Hepatocyte (in vitro differentiated cells): ENCODE measurements around the gene AIFM3. TPM values are rescaled to one million over a fixed set of nuclear protein-coding genes. Genes with fewer than 3 reads are reported as not detected.
"Not testable (repeated sequence)": the region's sequence is repeated elsewhere in the genome, so short reads cannot be mapped to it uniquely, and the experiment has no call there.

Source experiments
- DNase-seq: peaks from one replicate; pipeline ENCODE4 v3.0.0-alpha.2; 2016; ENCODE audit warnings: low spot score
- H2AFZ ChIP-seq: fragments of 200-600 bp; sonication (generic); 2 replicates; pipeline ENCODE4 v1.6.0; 2016; ENCODE audit warnings: antibody characterized with exemption, mild to moderate bottlenecking
- H3K27ac ChIP-seq: fragments of 200-600 bp; sonication (generic); 2 replicates; pipeline ENCODE4 v1.5.1; 2016; ENCODE audit warnings: mild to moderate bottlenecking
- H3K27me3 ChIP-seq: fragments of 200-600 bp; sonication (generic); 2 replicates; pipeline ENCODE4 v1.6.1; 2016
- H3K36me3 ChIP-seq: fragments of 200-600 bp; sonication (generic); replicated peaks from 2 replicates; pipeline ENCODE4 v1.5.1; 2016; ENCODE audit warnings: low read depth; ENCODE audit not compliant: insufficient read depth
- H3K4me1 ChIP-seq: fragments of 200-600 bp; sonication (generic); 2 replicates; pipeline ENCODE4 v1.5.1; 2016; ENCODE audit warnings: mild to moderate bottlenecking, moderate library complexity; ENCODE audit not compliant: insufficient read depth
- H3K4me2 ChIP-seq: fragments of 200-600 bp; sonication (generic); 2 replicates; pipeline ENCODE4 v1.6.0; 2016
- H3K4me3 ChIP-seq: fragments of 200-600 bp; sonication (generic); 2 replicates; pipeline ENCODE4 v1.5.1; 2016; ENCODE audit warnings: mild to moderate bottlenecking
- H3K79me2 ChIP-seq: fragments of 200-600 bp; sonication (generic); 2 replicates; pipeline ENCODE4 v1.6.0; 2017; ENCODE audit warnings: mild to moderate bottlenecking
- H3K9me2 ChIP-seq: fragments of 200-600 bp; sonication (generic); replicated peaks from 2 replicates; pipeline ENCODE4 v1.6.0; 2017; ENCODE audit warnings: mild to moderate bottlenecking; ENCODE audit not compliant: insufficient read depth
- H3K9me3 ChIP-seq: fragments of 200-600 bp; sonication (generic); 2 replicates; pipeline ENCODE4 v1.5.1; 2016; ENCODE audit warnings: low read depth, mild to moderate bottlenecking
- H4K20me1 ChIP-seq: fragments of 200-600 bp; sonication (generic); 2 replicates; pipeline ENCODE4 v1.6.0; 2016; ENCODE audit warnings: mild to moderate bottlenecking; ENCODE audit not compliant: insufficient read depth, poor library complexity, severe bottlenecking
- EZH2 ChIP-seq: fragments of 200-600 bp; sonication (generic); IDR thresholded peaks from 2 replicates; pipeline ENCODE4 v1.6.1; 2016; ENCODE audit warnings: antibody characterized with exemption, mild to moderate bottlenecking, borderline replicate concordance
- EZH2phosphoT487 ChIP-seq: fragments of 200-600 bp; sonication (generic); IDR thresholded peaks from one replicate; pipeline ENCODE4 v1.6.1; 2018; ENCODE audit warnings: antibody characterized with exemption, mild to moderate bottlenecking, low read depth, moderate library complexity; ENCODE audit not compliant: unreplicated experiment, severe bottlenecking
- WGBS: methylation state at CpG from one replicate; pipeline ENCODE4 v1.1.6; 2016; ENCODE audit warnings: low lambda C conversion rate; ENCODE audit errors: missing lambda C conversion rate; 5-methylcytosine and 5-hydroxymethylcytosine counted together
- polyA plus RNA-seq: library from polyadenylated mRNA; unstranded; fragments of >200 nt; fragmentation: Nextera tagmentation; extraction: Ambion mirVana; gene quantifications from 2 replicates; pipeline ENCODE4 v1.2.1, GENCODE V29; 2016
- total RNA-seq: library from RNA; depleted of rRNA; stranded (reverse); fragments of >200 nt; gene quantifications from 2 replicates; pipeline ENCODE4 v1.2.3, GENCODE V29; 2014
- TF ChIP-seq, protein P1 (sequence below): fragments of 200-600 bp; sonication (generic); IDR thresholded peaks from 2 replicates; pipeline ENCODE4 v1.5.1; 2016; ENCODE audit warnings: antibody characterized with exemption, mild to moderate bottlenecking; ENCODE audit not compliant: poor library complexity

The AIFM3 gene
- total and polyA plus RNA-seq, 2 experiments from 2014 or later, result 1.7 to 3.1 TPM

DNA sequence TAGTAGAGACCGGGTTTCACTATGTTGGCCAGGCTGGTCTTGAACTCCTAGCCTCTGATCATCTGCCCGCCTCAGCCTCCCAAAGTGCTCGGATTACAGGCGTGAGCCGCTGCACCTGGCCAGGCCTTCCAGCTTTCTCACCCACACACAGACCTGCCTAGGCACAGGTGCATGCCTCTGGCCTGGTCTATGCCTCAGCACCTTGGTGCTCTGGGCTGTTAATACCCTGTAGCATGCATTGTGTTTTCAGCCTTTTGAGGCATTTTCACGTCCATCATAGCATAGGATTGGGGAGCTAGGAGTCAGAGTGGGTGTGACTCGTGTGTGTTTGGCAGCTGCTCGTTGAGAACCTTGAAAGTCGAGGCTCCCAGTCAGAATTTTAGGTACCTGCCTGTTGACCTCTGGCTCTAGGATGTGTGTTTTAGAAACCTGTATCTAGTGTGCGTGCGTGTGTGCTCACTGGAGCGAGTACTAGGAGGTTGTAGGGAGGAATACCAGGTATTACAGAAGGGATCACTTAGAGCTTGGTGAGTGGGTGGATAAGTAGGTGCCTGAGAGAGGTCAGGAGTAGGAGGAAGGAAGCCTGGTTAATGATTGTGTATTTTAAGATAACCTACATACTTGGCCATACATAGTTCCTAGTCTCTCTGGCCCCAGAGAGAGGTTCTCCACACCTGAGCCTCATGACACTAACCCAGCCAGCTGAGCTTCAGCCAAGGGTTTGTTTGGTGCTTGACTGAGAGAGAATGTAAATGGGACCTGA is 29.8 kb upstream of the AIFM3 start:
- Histone ChIP-seq H2AFZ (no peak overlapping the region), H3K36me3 (no peaks in the 10 kb centered on the region), H3K4me2 (peak overlapping the region; percentile 41), H3K9me3 (no peaks in the 10 kb centered on the region), H3K4me1 (peaks cover 18% of the 10 kb centered on the region), H3K79me2 (peaks cover 98% of the 10 kb centered on the region), H3K27me3 (no peaks in the 10 kb centered on the region), H3K27ac (peak overlapping the region; percentile 60), H3K4me3 (no peak overlapping the region), H3K9me2 (no peaks in the 10 kb centered on the region), H4K20me1 (peaks cover 97% of the 10 kb centered on the region)
- peak; percentile 57 for DNase-seq
- WGBS, result 65% methylated on average over 12 of the region's 12 CpGs
- no peak for TF ChIP-seq EZH2
- TF ChIP-seq EZH2phosphoT487, result no peak
- TF ChIP-seq, protein P1, sequence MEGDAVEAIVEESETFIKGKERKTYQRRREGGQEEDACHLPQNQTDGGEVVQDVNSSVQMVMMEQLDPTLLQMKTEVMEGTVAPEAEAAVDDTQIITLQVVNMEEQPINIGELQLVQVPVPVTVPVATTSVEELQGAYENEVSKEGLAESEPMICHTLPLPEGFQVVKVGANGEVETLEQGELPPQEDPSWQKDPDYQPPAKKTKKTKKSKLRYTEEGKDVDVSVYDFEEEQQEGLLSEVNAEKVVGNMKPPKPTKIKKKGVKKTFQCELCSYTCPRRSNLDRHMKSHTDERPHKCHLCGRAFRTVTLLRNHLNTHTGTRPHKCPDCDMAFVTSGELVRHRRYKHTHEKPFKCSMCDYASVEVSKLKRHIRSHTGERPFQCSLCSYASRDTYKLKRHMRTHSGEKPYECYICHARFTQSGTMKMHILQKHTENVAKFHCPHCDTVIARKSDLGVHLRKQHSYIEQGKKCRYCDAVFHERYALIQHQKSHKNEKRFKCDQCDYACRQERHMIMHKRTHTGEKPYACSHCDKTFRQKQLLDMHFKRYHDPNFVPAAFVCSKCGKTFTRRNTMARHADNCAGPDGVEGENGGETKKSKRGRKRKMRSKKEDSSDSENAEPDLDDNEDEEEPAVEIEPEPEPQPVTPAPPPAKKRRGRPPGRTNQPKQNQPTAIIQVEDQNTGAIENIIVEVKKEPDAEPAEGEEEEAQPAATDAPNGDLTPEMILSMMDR, result no peak

DNA sequence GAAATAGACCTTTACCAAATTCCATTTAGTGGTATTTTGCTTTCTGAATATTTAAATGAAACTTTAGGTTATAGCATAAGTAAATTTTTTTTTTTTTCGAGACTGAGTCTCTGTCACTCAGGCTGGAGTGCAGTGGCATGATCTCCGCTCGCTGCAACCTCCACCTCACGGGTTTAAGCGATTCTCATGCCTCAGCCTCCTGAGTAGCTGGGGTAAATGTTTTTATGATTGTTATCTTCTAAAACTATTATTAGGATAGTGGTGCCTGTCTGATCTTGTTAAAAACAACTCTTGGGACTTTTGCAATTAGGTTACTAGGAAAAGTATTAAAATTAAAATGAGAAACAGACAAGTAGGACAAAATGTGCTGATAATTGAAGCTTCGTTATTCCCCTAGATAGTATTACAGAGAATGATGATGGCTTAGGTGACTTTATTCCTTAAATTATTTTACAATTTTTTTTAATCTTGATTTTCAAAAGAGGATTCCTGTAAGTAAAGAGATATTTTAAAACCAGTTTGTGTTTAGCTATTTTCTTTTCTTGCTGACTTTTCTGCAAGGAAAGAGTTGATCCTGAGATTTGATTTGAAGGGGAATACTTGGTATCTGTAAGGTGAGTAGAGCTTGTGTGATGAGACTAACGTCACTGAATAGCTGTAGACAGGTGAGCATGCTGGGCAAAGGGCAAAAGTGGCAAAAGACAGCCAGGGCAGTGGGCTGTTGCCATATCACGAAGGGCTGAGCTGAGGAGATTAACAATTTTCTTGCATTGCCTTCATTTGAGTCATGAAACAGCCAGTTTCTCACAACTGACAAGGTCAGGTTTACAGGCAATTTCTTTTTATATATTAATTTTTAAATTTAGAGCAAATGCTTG is 29.0 kb upstream of the AIFM3 start:
- Histone ChIP-seq H3K9me3 (no peaks in the 10 kb centered on the region), H3K36me3 (no peaks in the 10 kb centered on the region), H3K4me2 (peak overlapping the region; percentile 37), H2AFZ (no peak overlapping the region), H3K27ac (peak overlapping the region; percentile 60), H3K79me2 (peaks cover 98% of the 10 kb centered on the region), H3K27me3 (no peaks in the 10 kb centered on the region), H3K4me1 (peaks cover 18% of the 10 kb centered on the region), H3K9me2 (no peaks in the 10 kb centered on the region), H4K20me1 (peaks cover 97% of the 10 kb centered on the region), H3K4me3 (no peak overlapping the region)
- DNase-seq, result peak; percentile 26
- TF ChIP-seq, protein P1, result no peak
- no peak for TF ChIP-seq EZH2
- no peak for TF ChIP-seq EZH2phosphoT487
- WGBS, result 74% methylated on average over 8 of the region's 8 CpGs

DNA sequence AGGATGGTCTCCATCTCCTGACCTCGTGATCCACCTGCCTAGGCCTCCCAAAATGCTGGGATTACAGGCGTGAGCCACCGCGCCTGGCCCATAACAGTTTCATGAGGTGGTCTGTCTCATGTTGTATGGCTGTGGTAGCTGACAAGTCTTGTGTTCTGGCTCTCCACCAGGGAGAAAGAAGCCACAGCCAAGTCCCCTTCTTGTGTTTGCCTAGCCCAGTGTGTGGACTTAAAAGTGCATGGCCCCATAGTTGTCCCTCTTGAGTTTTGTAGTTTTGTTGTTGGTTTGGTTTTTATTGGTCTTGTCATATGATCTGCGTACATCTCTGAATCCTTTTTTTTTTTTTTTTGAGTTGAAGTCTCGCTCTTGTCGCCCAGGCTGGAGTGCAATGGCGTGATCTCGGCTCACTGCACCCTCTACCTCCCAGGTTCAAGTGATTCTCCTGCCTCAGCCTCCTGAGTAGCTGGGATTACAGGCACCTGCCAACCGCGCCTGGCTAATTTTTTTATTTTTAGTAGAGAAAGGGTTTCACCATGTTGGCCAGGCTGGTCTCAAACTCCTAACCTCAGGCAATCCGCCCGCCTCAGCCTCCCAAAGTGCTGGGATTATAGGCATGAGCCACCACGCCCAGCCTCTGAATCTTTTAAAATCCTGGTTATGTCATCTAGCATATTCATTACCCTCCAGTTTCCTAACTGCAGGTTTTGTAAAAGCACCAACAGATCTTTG is 27.4 kb upstream of the AIFM3 start:
- H3K9me2 ChIP-seq, H2AFZ ChIP-seq, H3K9me3 ChIP-seq, H3K36me3 ChIP-seq, H3K4me2 ChIP-seq, H3K4me3 ChIP-seq, DNase-seq, H3K27me3 ChIP-seq: not testable (repeated sequence)
- WGBS, result 92% methylated on average over 14 of the region's 14 CpGs
- H3K4me1 ChIP-seq, result peaks cover 18% of the 10 kb centered on the region
- H3K79me2 ChIP-seq, result peaks cover 98% of the 10 kb centered on the region
- H3K27ac ChIP-seq, result peak overlapping the region; percentile 36
- H4K20me1 ChIP-seq, result peaks cover 97% of the 10 kb centered on the region
